HT-29 (cell line): Measurements from ENCODE around the gene NFKBIZ. TPM values are rescaled to one million over a fixed set of nuclear protein-coding genes. Genes with fewer than 3 reads are reported as not detected.

ENCODE experiments used
- DNase-seq: peaks from one replicate; pipeline ENCODE4 v3.0.0-alpha.2; 2015; ENCODE audit warnings: low spot score
- total RNA-seq: library from RNA; depleted of rRNA; stranded (reverse); fragments of >200 nt; shearing (Covaris generic); gene quantifications from 2 replicates; pipeline ENCODE4 v1.2.3, GENCODE V29; 2014

The NFKBIZ gene
- total RNA-seq, 1 experiment from 2014 or later, result 51.0 TPM

- peak; percentile 58 for DNase-seq
These were observed 1.9 kb downstream of the NFKBIZ start for GRCh38 chr3:101851072-101851770.

GRCh38 chr3:101851850-101852714 lies 2.8 kb downstream of the NFKBIZ start:
- DNase-seq, result peak; percentile 69

GRCh38 chr3:101852983-101853840 lies 3.9 kb downstream of the NFKBIZ start:
- DNase-seq, result no peak

GRCh38 chr3:101853982-101854381 lies 4.7 kb downstream of the NFKBIZ start:
- DNase-seq, result peak; percentile 62

GRCh38 chr3:101854608-101855304 lies 5.4 kb downstream of the NFKBIZ start:
- DNase-seq, result peak; percentile 87

- DNase-seq, result peak; percentile 25
These were observed 8.0 kb downstream of the NFKBIZ start for GRCh38 chr3:101857301-101857741.

- peak; percentile 21 for DNase-seq
These were observed 9.2 kb downstream of the NFKBIZ start for GRCh38 chr3:101858464-101859030.

GRCh38 chr3:101859882-101860448 lies 10.7 kb downstream of the NFKBIZ start:
- DNase-seq, result peak; percentile 5

GRCh38 chr3:101861212-101861788 lies 12.0 kb downstream of the NFKBIZ start:
- no peak for DNase-seq

- peak; percentile 58 for DNase-seq
These were observed 12.6 kb downstream of the NFKBIZ start for GRCh38 chr3:101861789-101862415.

- peak; percentile 75 for DNase-seq
These were observed 13.3 kb downstream of the NFKBIZ start for GRCh38 chr3:101862416-101863165.

GRCh38 chr3:101864926-101865325 lies 15.6 kb downstream of the NFKBIZ start:
- peak; percentile 10 for DNase-seq

GRCh38 chr3:101865751-101866509 lies 16.6 kb downstream of the NFKBIZ start:
- DNase-seq, result peak; percentile 73

GRCh38 chr3:101867511-101867910 lies 18.2 kb downstream of the NFKBIZ start:
- peak; percentile 13 for DNase-seq

- DNase-seq, result no peak
These were observed 18.7 kb downstream of the NFKBIZ start for GRCh38 chr3:101867996-101868395.

GRCh38 chr3:101868534-101869464 lies 19.5 kb downstream of the NFKBIZ start:
- DNase-seq, result peak; percentile 79

GRCh38 chr3:101870138-101870537 lies 20.8 kb downstream of the NFKBIZ start:
- peak; percentile 44 for DNase-seq
